Heart left ventricle (tissue), 13 donors: Measurements from ENCODE around the gene PTPN11.

Experiments
- CTCF ChIP-seq, 12 donors: fragments of 200-600 bp; sonication (generic) in 4 of 12; IDR thresholded peaks; one replicate each; pipeline versions ENCODE4 v1.5.0 to v1.8.0; 2018 to 2022; ENCODE audit warnings: antibody characterized with exemption in 12 of 12, mild to moderate bottlenecking in 5 of 12
- POLR2A ChIP-seq, 2 donors: fragments of 450-650 bp; IDR thresholded peaks; one replicate each; pipeline ENCODE4 v1.6.1; 2017; ENCODE audit warnings: antibody characterized with exemption in 2 of 2, mild to moderate bottlenecking in 2 of 2, moderate library complexity in 2 of 2
- donor health status: ischemic (EF 13 %, LVEDD 7.1; RV severe dilation, severe dysfunction).
- donor health status: DM: no; HTN: yes; CAD: no.
- donor health status: DM: no; HTN: no; CAD: no.
- donor health status: ischemic (EF 25% LVEDD 6.9; RV normal size, moderate dysfunction).
- donor health status: ischemic (EF 25% LVEDD 5.7; RV mildly dilated, moderate dysfunction).
- donor health status: ischemic (EF 35%, LVEDD 5.7; RV mildly dilated, moderate dysfunction).
- donor health status: nonischemic (EF 11% LVEDD 7.7; RV severe dilation, severe dysfunction).
- donor health status: DM: yes; HTN: yes; CAD: no.
- donor health status: PGD.
- donor health status: ischemic (EF 29% LVEDD 5.4; RV normal size, mild dysfunction).
- donor health status: nonischemic (EF 23%, LVEDD 6.1; RV moderate dilation, normal function).

DNA sequence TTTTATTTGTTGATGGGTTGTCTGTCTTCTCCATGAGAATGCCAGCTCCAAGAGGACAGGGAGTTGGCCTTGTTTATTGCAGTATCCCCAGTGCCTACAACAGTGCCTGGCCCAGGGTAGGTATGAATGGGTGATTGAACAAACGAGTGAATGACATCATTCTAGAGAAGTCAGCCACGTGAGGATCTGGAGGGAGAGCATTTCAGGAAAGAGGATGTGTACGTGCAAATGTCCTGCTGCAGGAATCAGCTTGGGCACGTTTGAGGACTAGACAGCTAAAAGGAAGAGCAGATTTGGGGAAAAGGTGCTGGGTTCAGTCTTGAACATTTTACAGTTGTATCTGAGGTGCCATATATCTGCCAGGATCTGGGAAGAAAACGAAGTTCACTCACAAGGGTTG is 97.1 kb downstream of the PTPN11 start:
- TF ChIP-seq CTCF (IDR thresholded peaks at IDR 0.05) (no peak), POLR2A (IDR thresholded peaks at IDR 0.05) (no peak)
